Osteoblast (primary cell): ENCODE results near the gene NTM. TPM values are rescaled to one million over a fixed set of nuclear protein-coding genes. Genes with fewer than 3 reads are reported as not detected.
A peak's percentile ranks its signal among the peaks of the same experiment; 100 is the strongest.

Experiments
- DNase-seq: peaks from one replicate; pipeline ENCODE4 v3.0.0; 2011; ENCODE audit warnings: low spot score, mixed read lengths; ENCODE audit not compliant: insufficient read length; ENCODE audit errors: missing footprints
- H2AFZ ChIP-seq: 2 replicates; pipeline ENCODE4 v1.6.0; 2011; ENCODE audit warnings: mild to moderate bottlenecking, low read length
- H3K27ac ChIP-seq: 2 replicates; pipeline ENCODE4 v1.5.1; 2011; ENCODE audit warnings: mild to moderate bottlenecking, low read depth, low read length, moderate library complexity
- H3K27me3 ChIP-seq: 2 replicates; pipeline ENCODE4 v1.6.0; 2012; ENCODE audit warnings: mild to moderate bottlenecking, control low read depth, inconsistent platforms, low read length, moderate library complexity; ENCODE audit not compliant: insufficient read depth
- H3K36me3 ChIP-seq: 2 replicates; pipeline ENCODE4 v1.5.1; 2011; ENCODE audit warnings: mild to moderate bottlenecking, low read length, control low read depth, moderate library complexity; ENCODE audit not compliant: insufficient read depth
- H3K4me1 ChIP-seq: 2 replicates; pipeline ENCODE4 v1.5.1; 2011; ENCODE audit warnings: mild to moderate bottlenecking, low read length, control low read depth, moderate library complexity; ENCODE audit not compliant: insufficient read depth
- H3K4me2 ChIP-seq: 2 replicates; pipeline ENCODE4 v1.6.0; 2011; ENCODE audit warnings: mild to moderate bottlenecking, low read length; ENCODE audit not compliant: insufficient read depth
- H3K4me3 ChIP-seq: fragments of 200-600 bp; sonication (generic); 3 replicates; pipeline ENCODE4 v1.5.1; 2012; ENCODE audit warnings: mild to moderate bottlenecking, low read length, inconsistent platforms; ENCODE audit not compliant: insufficient read depth
- H3K79me2 ChIP-seq: 2 replicates; pipeline ENCODE4 v1.6.0; 2012; ENCODE audit warnings: mild to moderate bottlenecking, low read length, control low read depth, inconsistent platforms; ENCODE audit not compliant: insufficient read depth
- H3K9me3 ChIP-seq: 2 replicates; pipeline ENCODE4 v1.5.1; 2011; ENCODE audit warnings: low read depth, low read length, control low read depth
- H4K20me1 ChIP-seq: 2 replicates; pipeline ENCODE4 v1.6.0; 2012; ENCODE audit warnings: mild to moderate bottlenecking, low read length, control low read depth; ENCODE audit not compliant: insufficient read depth
- CTCF ChIP-seq: IDR thresholded peaks from 2 replicates; pipeline ENCODE4 v1.5.1; 2011; ENCODE audit warnings: mild to moderate bottlenecking, low read depth, low read length, moderate library complexity; ENCODE audit errors: extremely low read depth
- total RNA-seq: library from RNA; depleted of rRNA; stranded (reverse); fragments of >200 nt; gene quantifications from 2 replicates; pipeline ENCODE4 v1.2.3, GENCODE V29; 2012

NTM gene
- total RNA-seq, 1 donor: 48.1 TPM

GRCh38 chr11:132258875-132259274 lies 888.5 kb downstream of the NTM start:
- Histone ChIP-seq H3K36me3 (no peaks in the 10 kb centered on the region), H3K4me1 (peaks cover 4% of the 10 kb centered on the region), H3K27me3 (no peaks in the 10 kb centered on the region), H3K9me3 (no peaks in the 10 kb centered on the region), H2AFZ (no peak overlapping the region), H4K20me1 (peaks cover 5% of the 10 kb centered on the region), H3K4me2 (no peak overlapping the region), H3K27ac (no peak overlapping the region), H3K4me3 (no peak overlapping the region), H3K79me2 (no peaks in the 10 kb centered on the region)
- DNase-seq: peak; percentile 79
- TF ChIP-seq CTCF: no peak

DNA sequence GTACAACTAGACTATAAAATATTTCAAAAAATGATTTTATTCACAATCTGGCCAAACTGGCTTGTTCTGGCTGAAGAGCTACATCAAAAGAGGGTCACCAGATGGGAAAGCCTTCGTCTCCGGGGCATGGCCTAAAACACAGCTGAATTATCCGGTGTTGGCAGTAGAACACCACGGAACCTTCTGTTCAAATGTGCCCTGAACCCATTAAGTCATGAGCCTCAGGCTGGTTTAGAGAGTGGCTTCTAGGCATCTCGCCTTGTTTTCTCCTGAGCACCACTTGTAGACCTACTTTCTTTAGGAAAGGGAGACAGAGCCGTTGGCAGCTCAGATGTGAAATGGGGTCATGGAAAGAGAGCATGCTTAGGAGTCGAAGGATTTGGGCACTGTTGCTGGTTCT lies 890.2 kb downstream of the NTM start:
- Histone ChIP-seq H3K79me2 (no peaks in the 10 kb centered on the region), H3K4me3 (no peak overlapping the region), H3K4me2 (no peak overlapping the region), H4K20me1 (peaks cover 3% of the 10 kb centered on the region), H3K27ac (no peak overlapping the region), H3K9me3 (no peaks in the 10 kb centered on the region), H3K36me3 (no peaks in the 10 kb centered on the region), H3K4me1 (peaks cover 4% of the 10 kb centered on the region), H3K27me3 (no peaks in the 10 kb centered on the region), H2AFZ (no peak overlapping the region)
- no peak for TF ChIP-seq CTCF
- DNase-seq: no peak

GRCh38 chr11:132263241-132263640 lies 892.8 kb downstream of the NTM start:
- peaks cover 4% of the 10 kb centered on the region for H3K4me1 ChIP-seq

GRCh38 chr11:132263875-132264274 lies 893.5 kb downstream of the NTM start:
- H3K4me1 ChIP-seq: no peaks in the 10 kb centered on the region
- H2AFZ ChIP-seq: no peak overlapping the region
- no peaks in the 10 kb centered on the region for H3K36me3 ChIP-seq
- no peak overlapping the region for H3K4me3 ChIP-seq
- H3K79me2 ChIP-seq: no peaks in the 10 kb centered on the region
- H3K27me3 ChIP-seq: no peaks in the 10 kb centered on the region
- no peak for DNase-seq
- TF ChIP-seq CTCF: no peak
- H4K20me1 ChIP-seq: peaks cover 3% of the 10 kb centered on the region
- H3K9me3 ChIP-seq: no peaks in the 10 kb centered on the region
- no peak overlapping the region for H3K4me2 ChIP-seq
- no peak overlapping the region for H3K27ac ChIP-seq

More at GRCh38 chr11:132263241-132263640, 892.8 kb downstream of the NTM start:
- Histone ChIP-seq H2AFZ (no peak overlapping the region), H3K79me2 (no peaks in the 10 kb centered on the region), H3K27ac (no peak overlapping the region), H3K4me2 (no peak overlapping the region), H3K9me3 (no peaks in the 10 kb centered on the region), H3K36me3 (no peaks in the 10 kb centered on the region), H3K4me3 (no peak overlapping the region), H4K20me1 (peaks cover 3% of the 10 kb centered on the region), H3K27me3 (no peaks in the 10 kb centered on the region)
- no peak for DNase-seq
- TF ChIP-seq CTCF: no peak
